ENCODE measurements around the gene MAPKAPK3.

DNA sequence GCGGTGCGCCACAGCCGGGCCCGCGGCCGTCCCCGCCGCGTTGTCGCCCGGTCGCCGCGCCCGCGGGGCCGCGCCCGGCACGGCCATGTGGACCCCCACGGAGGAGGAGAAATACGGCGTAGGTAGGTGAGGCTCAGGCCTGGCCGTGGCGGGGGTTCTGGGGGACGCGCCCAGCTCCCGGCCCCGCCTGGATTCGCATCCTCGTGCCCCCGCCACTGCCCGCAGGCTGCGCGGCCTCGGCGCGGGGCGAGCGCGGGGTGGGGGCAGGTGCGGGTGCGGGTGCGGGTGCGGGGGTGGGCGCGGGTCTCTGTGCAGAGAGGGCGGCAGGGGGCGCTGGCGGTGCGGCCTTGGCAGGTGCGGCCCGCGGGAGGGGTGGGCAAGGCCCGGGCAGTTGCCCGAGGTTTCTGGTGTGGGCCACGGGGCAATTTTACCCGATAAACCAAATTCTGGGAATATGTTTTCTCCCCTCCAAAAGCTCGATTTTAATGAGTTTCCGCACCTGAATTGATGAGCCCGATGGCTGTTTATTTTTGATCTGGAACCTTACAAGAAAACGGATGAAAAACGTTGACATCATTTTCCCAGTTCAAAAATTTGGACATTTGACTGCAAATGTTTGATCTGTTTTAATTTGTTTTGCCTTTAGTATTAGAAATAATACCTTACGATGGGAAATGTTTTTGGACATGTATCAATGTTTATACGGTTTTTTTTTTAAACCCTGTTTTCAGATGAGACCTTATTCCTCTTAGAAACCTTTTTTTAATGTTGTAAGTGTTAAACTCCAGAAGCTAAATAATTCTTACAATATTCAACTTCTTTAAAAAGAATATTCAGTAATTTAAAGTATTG lies 58.5 kb downstream of the MAPKAPK3 start:
- TF ChIP-seq ZC3H10 (CRISPR knock-in tag; IDR thresholded peaks at IDR 0.05) (no peak), SNAI2 (CRISPR knock-in tag; IDR thresholded peaks at IDR 0.05) (no peak), ARNTL (CRISPR knock-in tag; IDR thresholded peaks at IDR 0.05; ENCODE audit: borderline replicate concordance, low read depth) (no peak), ZNF8 (CRISPR knock-in tag; IDR thresholded peaks at IDR 0.05) (no peak), CSDC2 (CRISPR knock-in tag; IDR thresholded peaks at IDR 0.05) (no peak), ZFP3 (CRISPR knock-in tag; IDR thresholded peaks at IDR 0.05) (no peak)
- TF ChIP-seq, protein P1, sequence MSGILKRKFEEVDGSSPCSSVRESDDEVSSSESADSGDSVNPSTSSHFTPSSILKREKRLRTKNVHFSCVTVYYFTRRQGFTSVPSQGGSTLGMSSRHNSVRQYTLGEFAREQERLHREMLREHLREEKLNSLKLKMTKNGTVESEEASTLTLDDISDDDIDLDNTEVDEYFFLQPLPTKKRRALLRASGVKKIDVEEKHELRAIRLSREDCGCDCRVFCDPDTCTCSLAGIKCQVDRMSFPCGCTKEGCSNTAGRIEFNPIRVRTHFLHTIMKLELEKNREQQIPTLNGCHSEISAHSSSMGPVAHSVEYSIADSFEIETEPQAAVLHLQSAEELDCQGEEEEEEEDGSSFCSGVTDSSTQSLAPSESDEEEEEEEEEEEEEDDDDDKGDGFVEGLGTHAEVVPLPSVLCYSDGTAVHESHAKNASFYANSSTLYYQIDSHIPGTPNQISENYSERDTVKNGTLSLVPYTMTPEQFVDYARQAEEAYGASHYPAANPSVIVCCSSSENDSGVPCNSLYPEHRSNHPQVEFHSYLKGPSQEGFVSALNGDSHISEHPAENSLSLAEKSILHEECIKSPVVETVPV (CRISPR knock-in tag; IDR thresholded peaks at IDR 0.05), result no peak
- TF ChIP-seq, protein P2, sequence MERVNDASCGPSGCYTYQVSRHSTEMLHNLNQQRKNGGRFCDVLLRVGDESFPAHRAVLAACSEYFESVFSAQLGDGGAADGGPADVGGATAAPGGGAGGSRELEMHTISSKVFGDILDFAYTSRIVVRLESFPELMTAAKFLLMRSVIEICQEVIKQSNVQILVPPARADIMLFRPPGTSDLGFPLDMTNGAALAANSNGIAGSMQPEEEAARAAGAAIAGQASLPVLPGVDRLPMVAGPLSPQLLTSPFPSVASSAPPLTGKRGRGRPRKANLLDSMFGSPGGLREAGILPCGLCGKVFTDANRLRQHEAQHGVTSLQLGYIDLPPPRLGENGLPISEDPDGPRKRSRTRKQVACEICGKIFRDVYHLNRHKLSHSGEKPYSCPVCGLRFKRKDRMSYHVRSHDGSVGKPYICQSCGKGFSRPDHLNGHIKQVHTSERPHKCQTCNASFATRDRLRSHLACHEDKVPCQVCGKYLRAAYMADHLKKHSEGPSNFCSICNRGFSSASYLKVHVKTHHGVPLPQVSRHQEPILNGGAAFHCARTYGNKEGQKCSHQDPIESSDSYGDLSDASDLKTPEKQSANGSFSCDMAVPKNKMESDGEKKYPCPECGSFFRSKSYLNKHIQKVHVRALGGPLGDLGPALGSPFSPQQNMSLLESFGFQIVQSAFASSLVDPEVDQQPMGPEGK (CRISPR knock-in tag; IDR thresholded peaks at IDR 0.05; ENCODE audit: borderline replicate concordance), result no peak
- TF ChIP-seq, protein P3, sequence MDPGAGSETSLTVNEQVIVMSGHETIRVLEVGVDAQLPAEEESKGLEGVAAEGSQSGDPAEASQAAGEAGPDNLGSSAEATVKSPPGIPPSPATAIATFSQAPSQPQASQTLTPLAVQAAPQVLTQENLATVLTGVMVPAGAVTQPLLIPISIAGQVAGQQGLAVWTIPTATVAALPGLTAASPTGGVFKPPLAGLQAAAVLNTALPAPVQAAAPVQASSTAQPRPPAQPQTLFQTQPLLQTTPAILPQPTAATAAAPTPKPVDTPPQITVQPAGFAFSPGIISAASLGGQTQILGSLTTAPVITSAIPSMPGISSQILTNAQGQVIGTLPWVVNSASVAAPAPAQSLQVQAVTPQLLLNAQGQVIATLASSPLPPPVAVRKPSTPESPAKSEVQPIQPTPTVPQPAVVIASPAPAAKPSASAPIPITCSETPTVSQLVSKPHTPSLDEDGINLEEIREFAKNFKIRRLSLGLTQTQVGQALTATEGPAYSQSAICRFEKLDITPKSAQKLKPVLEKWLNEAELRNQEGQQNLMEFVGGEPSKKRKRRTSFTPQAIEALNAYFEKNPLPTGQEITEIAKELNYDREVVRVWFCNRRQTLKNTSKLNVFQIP (CRISPR knock-in tag; IDR thresholded peaks at IDR 0.05; ENCODE audit: borderline replicate concordance, low read depth), result no peak
